ENCODE measurements around the gene ZNF789. TPM values are rescaled to one million over a fixed set of nuclear protein-coding genes. Genes with fewer than 3 reads are reported as not detected.
A peak's percentile ranks its signal among the peaks of the same experiment; 100 is the strongest.

ZNF789 gene
- total RNA-seq = 10 to 100 TPM; 13.7 to 16.5 TPM
- 14.0 TPM for polyA plus RNA-seq (2013, experiment 1 of 2)
- polyA plus RNA-seq (2013, experiment 2 of 2) = 11.0 TPM
- long read RNA-seq, experiment 1, partial matches to known transcripts = 0 of 1 reads
- long read RNA-seq, experiment 1, other reads (novel, unspliced or antisense) = 1 of 1 reads
- long read RNA-seq, experiment 2, partial matches to known transcripts = 0 of 3 reads
- long read RNA-seq, experiment 2, other reads (novel, unspliced or antisense) = 3 of 3 reads
- long read RNA-seq, experiment 3, partial matches to known transcripts = 0 of 30 reads
- long read RNA-seq, experiment 3, other reads (novel, unspliced or antisense) = 18 of 30 reads
- long read RNA-seq, experiment 4, partial matches to known transcripts = 0 of 10 reads
- long read RNA-seq, experiment 4, other reads (novel, unspliced or antisense) = 8 of 10 reads

GRCh38 chr7:99472561-99473314 lies at the start of gene ZNF789:
TSS of gene ZNF789 (plus strand) at chr7:99472890. CDS start at chr7:99476457, 3,567 bp downstream.
- peak within 1 kb of the TSS; percentile 97 for H3K27ac Mint-ChIP-seq
- H3K9me3 ChIP-seq (ENCODE audit: control insufficient read depth, low read length) = no peaks in the 10 kb centered on the region
- peak within 1 kb of the TSS; percentile 91 for H3K4me3 Mint-ChIP-seq
- H3K4me1 ChIP-seq (ENCODE audit: control insufficient read depth, insufficient read depth, low read length) = no peaks in the 10 kb centered on the region
- H3K36me3 ChIP-seq (ENCODE audit: control insufficient read depth, insufficient read depth, low read length) = peaks cover 10% of the 10 kb centered on the region
- peak within 1 kb of the TSS; percentile 91 for H3K27ac ChIP-seq (ENCODE audit: low read depth, low read length)
- peak within 1 kb of the TSS; percentile 88 for H3K9ac ChIP-seq (ENCODE audit: extremely low read depth, low read length, poor library complexity, severe bottlenecking)
- peak; percentile 15 for TF ChIP-seq CTCF (conservative IDR thresholded peaks at IDR 0.05)
- peaks cover 2% of the 10 kb centered on the region for H3K27me3 Mint-ChIP-seq (ENCODE audit: insufficient read depth)
- H3K27me3 ChIP-seq (ENCODE audit: control insufficient read depth, insufficient read depth, low read length, poor library complexity, severe bottlenecking) = no peaks in the 10 kb centered on the region
- H3K4me1 Mint-ChIP-seq = peaks cover 8% of the 10 kb centered on the region
- peak; percentile 99 for DNase-seq
- H3K9me3 Mint-ChIP-seq = no peaks in the 10 kb centered on the region
- H3K36me3 Mint-ChIP-seq (ENCODE audit: low read depth) = peaks cover 14% of the 10 kb centered on the region
- peak within 1 kb of the TSS; percentile 99 for H3K4me3 ChIP-seq (ENCODE audit: low read length)
- WGBS, 2 experiments (ENCODE audit: insufficient coverage in 1 of 2, insufficient read length in 1 of 2) = 0% methylated on average over 29 to 56 of the region's 56 CpGs

- Mint-ChIP-seq H3K9me3 (peaks cover 2% of the 10 kb centered on the region), H3K27ac (no peak overlapping the region), H3K36me3 (ENCODE audit: low read depth) (peaks cover 75% of the 10 kb centered on the region), H3K27me3 (ENCODE audit: insufficient read depth) (no peaks in the 10 kb centered on the region), H3K4me3 (no peak overlapping the region), H3K4me1 (no peaks in the 10 kb centered on the region)
- no peak overlapping the region for H3K27ac ChIP-seq (ENCODE audit: low read depth, low read length)
- no peaks in the 10 kb centered on the region for H3K4me1 ChIP-seq (ENCODE audit: control insufficient read depth, insufficient read depth, low read length)
- H3K9me3 ChIP-seq (ENCODE audit: control insufficient read depth, low read length) = no peaks in the 10 kb centered on the region
- peaks cover 66% of the 10 kb centered on the region for H3K36me3 ChIP-seq (ENCODE audit: control insufficient read depth, insufficient read depth, low read length)
- H3K9ac ChIP-seq (ENCODE audit: extremely low read depth, low read length, poor library complexity, severe bottlenecking) = no peak overlapping the region
- H3K27me3 ChIP-seq (ENCODE audit: control insufficient read depth, insufficient read depth, low read length, poor library complexity, severe bottlenecking) = no peaks in the 10 kb centered on the region
- DNase-seq = no peak
- TF ChIP-seq CTCF (conservative IDR thresholded peaks at IDR 0.05) = no peak
- WGBS, 2 experiments (ENCODE audit: insufficient coverage in 1 of 2, insufficient read length in 1 of 2) = 94 to 97% methylated on average over 13 to 24 of the region's 24 CpGs
- no peak overlapping the region for H3K4me3 ChIP-seq (ENCODE audit: low read length)
These were observed 47.6 kb upstream of the ZNF789 start for GRCh38 chr7:99424932-99425730.

GRCh38 chr7:99428972-99429566 lies 43.6 kb upstream of the ZNF789 start:
- Mint-ChIP-seq H3K4me3 (no peak overlapping the region), H3K9me3 (peaks cover 2% of the 10 kb centered on the region), H3K27ac (no peak overlapping the region), H3K4me1 (peaks cover 10% of the 10 kb centered on the region), H3K36me3 (ENCODE audit: low read depth) (peaks cover 75% of the 10 kb centered on the region), H3K27me3 (ENCODE audit: insufficient read depth) (no peaks in the 10 kb centered on the region)
- no peak overlapping the region for H3K4me3 ChIP-seq (ENCODE audit: low read length)
- H3K27ac ChIP-seq (ENCODE audit: low read depth, low read length) = no peak overlapping the region
- no peak for DNase-seq
- H3K27me3 ChIP-seq (ENCODE audit: control insufficient read depth, insufficient read depth, low read length, poor library complexity, severe bottlenecking) = no peaks in the 10 kb centered on the region
- H3K36me3 ChIP-seq (ENCODE audit: control insufficient read depth, insufficient read depth, low read length) = peaks cover 60% of the 10 kb centered on the region
- 93% methylated on average over 8 to 10 of the region's 10 CpGs for WGBS, 2 experiments (ENCODE audit: insufficient coverage in 1 of 2, insufficient read length in 1 of 2)
- no peak for TF ChIP-seq CTCF (conservative IDR thresholded peaks at IDR 0.05)
- no peak overlapping the region for H3K9ac ChIP-seq (ENCODE audit: extremely low read depth, low read length, poor library complexity, severe bottlenecking)
- H3K9me3 ChIP-seq (ENCODE audit: control insufficient read depth, low read length) = no peaks in the 10 kb centered on the region
- peaks cover 8% of the 10 kb centered on the region for H3K4me1 ChIP-seq (ENCODE audit: control insufficient read depth, insufficient read depth, low read length)

Data from endodermal cell (in vitro differentiated cells).